ENCODE data around the gene COG1.

DNA sequence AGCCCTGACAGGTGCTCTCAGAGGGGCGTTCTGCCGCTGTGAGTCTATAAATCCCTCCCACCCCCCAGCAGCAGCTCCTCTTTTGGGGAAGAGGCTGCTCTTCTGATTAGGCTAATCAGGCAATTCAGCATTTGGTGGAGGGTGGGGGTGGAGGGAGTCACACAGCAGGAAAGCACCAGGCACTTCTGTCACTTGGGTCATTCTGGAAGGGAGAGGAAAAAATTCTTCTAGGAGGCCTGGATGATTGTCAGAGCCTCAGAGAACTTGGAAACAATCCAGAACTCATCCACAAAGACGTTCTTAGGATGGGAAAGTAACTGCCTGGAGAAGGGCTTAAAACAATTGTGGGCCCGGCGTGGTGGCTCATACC lies 35.3 kb upstream of the COG1 start:
- TF ChIP-seq, protein P1, sequence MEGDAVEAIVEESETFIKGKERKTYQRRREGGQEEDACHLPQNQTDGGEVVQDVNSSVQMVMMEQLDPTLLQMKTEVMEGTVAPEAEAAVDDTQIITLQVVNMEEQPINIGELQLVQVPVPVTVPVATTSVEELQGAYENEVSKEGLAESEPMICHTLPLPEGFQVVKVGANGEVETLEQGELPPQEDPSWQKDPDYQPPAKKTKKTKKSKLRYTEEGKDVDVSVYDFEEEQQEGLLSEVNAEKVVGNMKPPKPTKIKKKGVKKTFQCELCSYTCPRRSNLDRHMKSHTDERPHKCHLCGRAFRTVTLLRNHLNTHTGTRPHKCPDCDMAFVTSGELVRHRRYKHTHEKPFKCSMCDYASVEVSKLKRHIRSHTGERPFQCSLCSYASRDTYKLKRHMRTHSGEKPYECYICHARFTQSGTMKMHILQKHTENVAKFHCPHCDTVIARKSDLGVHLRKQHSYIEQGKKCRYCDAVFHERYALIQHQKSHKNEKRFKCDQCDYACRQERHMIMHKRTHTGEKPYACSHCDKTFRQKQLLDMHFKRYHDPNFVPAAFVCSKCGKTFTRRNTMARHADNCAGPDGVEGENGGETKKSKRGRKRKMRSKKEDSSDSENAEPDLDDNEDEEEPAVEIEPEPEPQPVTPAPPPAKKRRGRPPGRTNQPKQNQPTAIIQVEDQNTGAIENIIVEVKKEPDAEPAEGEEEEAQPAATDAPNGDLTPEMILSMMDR (conservative IDR thresholded peaks at IDR 0.05; ENCODE audit: low read depth, low read length): no peak
- TF ChIP-seq EZH2phosphoT487 (IDR thresholded peaks at IDR 0.05; ENCODE audit: borderline replicate concordance, low read length): no peak
